ENCODE data around the gene PTGES. TPM values are rescaled to one million over a fixed set of nuclear protein-coding genes. Genes with fewer than 3 reads are reported as not detected.

Gene PTGES
- total RNA-seq, 1 donor from 2014 or later: 39.5 TPM

DNA sequence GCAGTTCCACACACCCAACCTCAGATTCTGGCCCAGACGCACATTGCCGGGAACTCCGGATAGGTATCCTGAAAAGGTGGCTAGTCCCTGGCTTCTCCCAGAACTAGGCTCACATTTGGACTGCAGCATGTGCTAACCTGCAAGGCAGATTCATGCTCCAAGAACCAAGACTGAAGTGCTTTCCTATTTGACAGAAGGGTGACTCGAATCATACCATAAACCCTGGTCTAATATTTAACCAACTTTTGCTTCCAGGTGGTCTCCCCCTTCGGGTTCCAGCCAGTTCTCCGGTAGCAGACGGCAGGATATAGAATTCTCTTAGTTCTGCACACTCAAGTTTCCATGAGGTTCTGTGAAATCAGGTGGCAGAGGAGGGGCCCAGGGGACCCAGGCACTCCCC is 7.6 kb downstream of the PTGES start:
- Histone ChIP-seq H3K4me3 (ENCODE audit: low read depth, low read length) (no peak overlapping the region), H3K27me3 (ENCODE audit: control insufficient read depth, insufficient read depth, low read length) (no peaks in the 10 kb centered on the region), H3K36me3 (ENCODE audit: control insufficient read depth, insufficient read depth, low read length) (no peaks in the 10 kb centered on the region)
- TF ChIP-seq, protein P1, sequence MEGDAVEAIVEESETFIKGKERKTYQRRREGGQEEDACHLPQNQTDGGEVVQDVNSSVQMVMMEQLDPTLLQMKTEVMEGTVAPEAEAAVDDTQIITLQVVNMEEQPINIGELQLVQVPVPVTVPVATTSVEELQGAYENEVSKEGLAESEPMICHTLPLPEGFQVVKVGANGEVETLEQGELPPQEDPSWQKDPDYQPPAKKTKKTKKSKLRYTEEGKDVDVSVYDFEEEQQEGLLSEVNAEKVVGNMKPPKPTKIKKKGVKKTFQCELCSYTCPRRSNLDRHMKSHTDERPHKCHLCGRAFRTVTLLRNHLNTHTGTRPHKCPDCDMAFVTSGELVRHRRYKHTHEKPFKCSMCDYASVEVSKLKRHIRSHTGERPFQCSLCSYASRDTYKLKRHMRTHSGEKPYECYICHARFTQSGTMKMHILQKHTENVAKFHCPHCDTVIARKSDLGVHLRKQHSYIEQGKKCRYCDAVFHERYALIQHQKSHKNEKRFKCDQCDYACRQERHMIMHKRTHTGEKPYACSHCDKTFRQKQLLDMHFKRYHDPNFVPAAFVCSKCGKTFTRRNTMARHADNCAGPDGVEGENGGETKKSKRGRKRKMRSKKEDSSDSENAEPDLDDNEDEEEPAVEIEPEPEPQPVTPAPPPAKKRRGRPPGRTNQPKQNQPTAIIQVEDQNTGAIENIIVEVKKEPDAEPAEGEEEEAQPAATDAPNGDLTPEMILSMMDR (IDR thresholded peaks at IDR 0.05; ENCODE audit: insufficient read depth, low read length, poor library complexity, severe bottlenecking): no peak
- DNase-seq (ENCODE audit: low read depth): no peak

DNA sequence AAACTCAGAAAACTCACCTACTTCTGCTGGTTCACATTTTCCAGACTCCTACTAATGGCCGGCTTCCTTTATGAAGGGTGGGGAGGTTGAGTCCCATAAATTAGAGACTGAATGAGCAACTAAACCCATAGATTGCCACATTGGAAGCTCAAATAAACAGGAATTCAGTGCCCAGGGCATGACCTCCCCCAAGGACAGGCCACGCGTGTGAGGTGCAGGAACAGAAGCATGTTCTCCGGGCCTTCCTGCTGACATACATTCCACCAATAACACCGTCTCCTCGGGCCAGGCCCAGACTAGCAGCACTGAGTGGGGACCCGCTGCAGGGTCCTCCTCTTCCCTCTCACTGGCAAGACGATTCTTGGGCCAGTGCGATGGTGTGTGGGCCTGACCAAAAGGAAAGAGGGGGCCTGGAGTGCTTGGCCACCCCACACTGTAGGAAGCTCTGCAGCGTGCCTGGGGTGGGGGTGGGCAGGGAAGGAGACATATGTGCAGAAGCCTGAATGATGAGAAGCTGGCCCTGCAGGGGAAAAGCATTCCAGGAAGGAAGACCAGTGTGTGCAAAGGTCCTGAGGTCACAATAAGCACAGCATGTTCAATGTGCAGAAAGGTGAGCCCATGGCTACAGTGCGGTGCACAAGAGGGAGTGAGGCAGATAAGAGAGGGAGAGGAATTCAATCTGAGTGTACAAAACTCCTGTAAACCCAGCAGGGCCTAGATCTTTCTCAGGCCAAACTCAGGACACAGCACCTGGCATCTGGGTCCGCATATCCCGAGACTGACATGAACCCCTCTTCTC is 12.0 kb downstream of the PTGES start:
- Histone ChIP-seq H3K27me3 (ENCODE audit: control insufficient read depth, insufficient read depth, low read length) (peaks cover 2% of the 10 kb centered on the region), H3K4me3 (ENCODE audit: low read depth, low read length) (no peak overlapping the region), H3K36me3 (ENCODE audit: control insufficient read depth, insufficient read depth, low read length) (no peaks in the 10 kb centered on the region)
- TF ChIP-seq, protein P1 (IDR thresholded peaks at IDR 0.05; ENCODE audit: insufficient read depth, low read length, poor library complexity, severe bottlenecking): no peak
- no peak for DNase-seq (ENCODE audit: low read depth)

DNA sequence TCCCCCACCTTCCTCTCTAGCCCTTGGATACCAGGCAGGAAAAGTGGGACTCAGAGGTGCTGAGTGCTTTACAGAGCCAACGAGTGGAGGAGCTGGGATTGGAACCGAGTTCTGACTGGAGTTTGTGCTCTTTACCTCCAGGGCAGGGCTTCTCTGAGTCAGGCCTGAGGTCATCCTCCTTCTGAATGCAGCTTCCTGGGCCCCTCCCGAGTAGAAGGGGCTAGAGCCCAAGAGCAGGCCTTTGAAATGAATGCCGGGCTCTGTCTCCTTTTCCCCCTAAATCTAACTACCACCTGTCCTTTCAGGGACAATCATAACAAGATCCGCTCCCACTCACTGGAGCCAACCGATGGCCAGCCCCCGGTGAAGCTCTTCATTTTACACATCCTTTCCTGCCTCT is 12.7 kb downstream of the PTGES start:
- no peaks in the 10 kb centered on the region for H3K36me3 ChIP-seq (ENCODE audit: control insufficient read depth, insufficient read depth, low read length)
- H3K4me3 ChIP-seq (ENCODE audit: low read depth, low read length): no peak overlapping the region
- peaks cover 2% of the 10 kb centered on the region for H3K27me3 ChIP-seq (ENCODE audit: control insufficient read depth, insufficient read depth, low read length)
- no peak for DNase-seq (ENCODE audit: low read depth)
- TF ChIP-seq, protein P1 (IDR thresholded peaks at IDR 0.05; ENCODE audit: insufficient read depth, low read length, poor library complexity, severe bottlenecking): no peak

DNA sequence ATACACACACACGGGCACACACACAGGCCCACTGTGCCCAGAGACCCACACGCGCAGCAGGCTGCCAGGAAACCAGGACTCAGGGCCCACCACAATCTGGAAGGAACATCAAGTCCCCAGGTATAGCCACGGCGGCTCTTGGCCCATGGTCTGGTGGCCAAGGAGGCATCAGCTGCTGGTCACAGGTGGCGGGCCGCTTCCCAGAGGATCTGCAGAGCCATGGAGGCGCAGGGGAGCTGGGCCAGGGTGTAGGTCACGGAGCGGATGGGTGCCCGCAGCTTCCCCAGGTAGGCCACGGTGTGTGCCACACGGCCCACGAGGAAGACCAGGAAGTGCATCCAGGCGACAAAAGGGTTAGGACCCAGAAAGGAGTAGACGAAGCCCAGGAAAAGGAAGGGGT is 13.4 kb downstream of the PTGES start:
- DNase-seq (ENCODE audit: low read depth): no peak
- no peak overlapping the region for H3K4me3 ChIP-seq (ENCODE audit: low read depth, low read length)
- TF ChIP-seq, protein P1 (IDR thresholded peaks at IDR 0.05; ENCODE audit: insufficient read depth, low read length, poor library complexity, severe bottlenecking): no peak
- peaks cover 2% of the 10 kb centered on the region for H3K27me3 ChIP-seq (ENCODE audit: control insufficient read depth, insufficient read depth, low read length)
- no peaks in the 10 kb centered on the region for H3K36me3 ChIP-seq (ENCODE audit: control insufficient read depth, insufficient read depth, low read length)

DNA sequence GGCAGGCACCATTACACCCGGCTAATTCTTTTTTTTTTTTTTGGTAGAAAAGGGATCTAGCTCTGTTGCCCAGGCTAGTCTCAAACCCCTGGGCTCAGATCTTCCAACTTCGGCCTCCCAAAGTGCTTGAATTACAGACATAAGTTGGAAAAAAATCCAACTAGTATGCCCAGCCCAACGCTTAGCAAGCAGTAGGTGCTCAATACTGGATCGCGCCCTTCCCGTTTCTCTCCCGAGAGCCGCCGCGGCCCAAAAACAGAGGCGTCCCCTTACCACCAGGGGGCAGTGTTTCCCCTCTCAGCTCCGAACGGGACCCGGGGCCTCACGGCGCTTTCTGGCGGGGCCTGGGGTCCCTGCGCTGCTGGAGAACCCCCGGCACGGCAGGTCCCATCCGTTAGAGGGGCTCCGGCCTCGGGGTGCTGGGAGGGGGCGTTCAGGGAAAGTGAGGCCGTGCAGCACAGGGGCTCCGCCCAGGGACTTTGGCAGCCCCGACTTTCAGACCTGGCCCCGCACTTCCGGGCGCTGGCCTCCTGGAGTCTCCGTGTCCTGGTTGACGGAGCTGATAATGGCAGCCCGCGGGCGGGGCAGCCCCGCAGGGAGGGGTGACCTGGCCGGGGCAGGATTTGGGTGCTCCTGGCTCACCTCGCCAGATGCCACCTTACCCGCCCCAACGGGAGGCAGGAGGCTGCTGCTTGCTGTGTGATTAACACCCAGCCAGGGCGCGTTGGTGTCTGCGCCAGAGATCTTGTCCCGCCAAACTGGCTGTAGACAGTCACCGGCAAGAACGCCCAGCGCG is 15.2 kb downstream of the PTGES start:
- no peaks in the 10 kb centered on the region for H3K36me3 ChIP-seq (ENCODE audit: control insufficient read depth, insufficient read depth, low read length)
- peak overlapping the region; percentile 39 for H3K4me3 ChIP-seq (ENCODE audit: low read depth, low read length)
- no peak for DNase-seq (ENCODE audit: low read depth)
- H3K27me3 ChIP-seq (ENCODE audit: control insufficient read depth, insufficient read depth, low read length): peaks cover 7% of the 10 kb centered on the region
- TF ChIP-seq, protein P1 (IDR thresholded peaks at IDR 0.05; ENCODE audit: insufficient read depth, low read length, poor library complexity, severe bottlenecking): peak; percentile 95
